NOMO-1 (cell line): ENCODE results near the gene CYB561.

Experiments used
- DNase-seq, 2 experiments: peaks; one replicate each; lab custom pipeline; 2025; ENCODE audit not compliant: unreplicated experiment in 2 of 2; lab: John Stamatoyannopoulos, UW

CYB561 gene

DNA sequence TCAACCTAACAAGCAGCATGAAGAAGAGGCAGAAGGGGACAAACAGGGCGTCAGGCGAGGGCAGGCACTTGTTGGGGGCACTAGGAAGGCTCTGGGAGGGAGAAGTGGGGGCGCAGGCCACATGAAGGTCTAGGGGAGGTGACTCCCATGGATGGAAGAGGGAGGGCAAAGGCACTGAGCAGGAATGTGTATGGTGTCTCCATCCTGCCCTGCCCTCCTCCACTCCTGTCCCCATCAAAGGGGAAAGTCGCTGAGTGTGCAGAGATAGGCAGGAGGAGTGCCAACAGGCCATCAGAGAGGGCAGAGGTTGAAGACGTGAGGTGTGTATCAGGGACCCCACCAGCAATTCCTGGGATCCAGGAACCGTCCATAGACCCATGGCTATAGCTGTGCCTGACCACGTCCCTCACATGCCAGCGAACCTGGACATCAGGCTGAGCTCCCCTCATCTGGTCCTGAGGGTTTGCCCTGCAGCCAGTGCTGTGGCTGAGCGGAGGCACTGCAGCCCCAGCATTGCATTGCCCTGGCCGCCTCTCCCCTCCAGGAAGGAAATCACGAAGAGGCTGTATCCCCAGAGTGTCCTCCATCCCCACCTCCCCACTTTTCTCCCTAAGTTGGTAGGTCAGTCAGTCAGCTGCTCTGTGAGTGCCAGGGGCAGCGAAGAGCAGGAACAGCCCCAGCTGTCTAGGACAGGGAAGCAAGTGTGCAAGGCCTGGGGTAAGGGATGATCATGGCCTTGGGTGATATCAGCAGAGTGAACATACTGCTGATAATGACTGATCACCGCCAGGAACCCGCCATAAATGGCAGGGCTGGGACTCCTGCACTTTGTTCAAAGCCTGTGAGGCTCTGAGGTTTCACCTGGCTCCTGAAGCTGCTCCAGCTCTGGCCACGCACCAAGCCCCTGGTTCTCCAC is 6.2 kb upstream of the CYB561 start:
- DNase-seq = no peak

DNA sequence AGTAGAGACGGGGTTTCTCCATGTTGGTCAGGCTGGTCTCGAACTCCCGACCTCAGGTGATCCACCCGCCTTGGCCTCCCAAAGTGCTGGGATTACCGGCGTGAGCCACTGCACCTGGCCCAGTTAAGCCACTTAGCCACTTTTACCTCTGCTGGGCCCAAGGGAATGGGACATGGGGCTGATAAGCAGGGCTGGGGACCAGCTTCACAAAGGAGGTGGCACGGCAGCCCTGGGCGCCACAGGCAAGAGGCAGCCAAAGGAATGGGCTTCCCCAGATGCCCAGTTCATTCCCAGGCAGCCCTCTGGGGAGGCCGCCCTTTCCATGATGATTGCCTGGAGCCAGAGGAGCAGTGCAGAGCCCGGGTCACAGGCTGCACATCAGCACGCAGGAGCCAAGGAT is 5.0 kb upstream of the CYB561 start:
- no peak for DNase-seq

DNA sequence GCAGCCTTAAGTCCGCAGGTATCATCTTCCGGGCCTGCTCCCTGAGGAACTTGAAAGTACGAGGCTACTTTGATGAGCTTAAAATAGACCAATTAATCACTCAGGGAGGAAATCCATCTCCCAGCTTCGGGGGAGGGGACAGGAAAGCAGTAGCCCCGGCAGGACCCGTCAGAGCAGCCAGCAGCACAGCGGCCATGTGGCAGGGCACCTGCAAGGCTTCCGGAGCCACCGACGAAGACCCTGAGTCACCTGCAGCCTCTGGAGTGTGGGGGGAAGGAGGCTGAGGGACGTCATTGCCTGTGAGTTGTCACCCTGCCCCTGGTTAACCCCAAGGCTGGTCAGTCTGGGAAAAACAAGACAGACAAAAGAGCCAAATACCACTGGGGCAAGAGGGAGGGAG is 4.4 kb upstream of the CYB561 start:
- DNase-seq = no peak

- no peak for DNase-seq
Observed at GRCh38 chr17:63448655-63449054, 2.5 kb upstream of the CYB561 start.

- no peak for DNase-seq
Observed at GRCh38 chr17:63447471-63448009, 1.4 kb upstream of the CYB561 start.

DNA sequence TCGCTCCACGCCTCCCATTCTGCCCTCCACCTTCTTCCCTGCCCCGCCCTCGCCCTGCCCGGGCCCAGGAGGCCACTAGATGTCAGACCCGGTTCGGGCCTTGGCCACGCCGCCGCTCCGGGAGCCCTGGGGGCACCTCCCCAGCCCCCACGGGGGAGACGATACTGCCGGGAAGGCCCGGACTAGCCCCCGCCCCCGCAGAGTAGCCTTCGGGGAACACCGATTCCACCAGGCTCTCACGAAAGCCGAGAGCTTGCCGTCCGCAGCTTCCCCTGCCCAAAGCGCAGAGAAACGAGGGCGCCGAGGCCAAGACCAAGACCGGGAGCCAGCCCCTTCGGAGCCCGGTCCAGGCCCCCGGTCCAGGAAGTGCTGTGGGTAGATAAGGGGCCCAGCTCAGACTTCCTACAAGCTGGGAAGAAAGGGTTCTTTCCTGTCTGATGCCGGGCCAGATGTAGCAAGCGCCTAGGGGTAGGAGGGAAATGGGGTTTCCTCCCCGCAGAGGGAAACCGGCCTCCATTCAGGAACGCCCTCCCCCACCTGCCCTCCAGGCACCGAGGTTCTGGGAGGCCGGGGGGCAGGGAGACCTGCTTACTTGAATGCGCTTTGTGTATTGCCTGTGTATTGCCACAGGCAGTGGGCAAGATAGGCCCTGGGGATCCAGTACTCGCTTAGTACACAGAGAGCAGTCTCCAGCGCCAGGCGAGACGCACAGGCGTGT is 806 bp upstream of the CYB561 start:
- peak; percentile 68 to 75 for DNase-seq

GRCh38 chr17:63445571-63445953 is 544 bp downstream of the CYB561 start:
- DNase-seq = no peak

GRCh38 chr17:63445065-63445464 is 1.0 kb downstream of the CYB561 start:
- DNase-seq = no peak

- no peak for DNase-seq
Observed at GRCh38 chr17:63444457-63444856, 1.6 kb downstream of the CYB561 start.

GRCh38 chr17:63443053-63443452 is 3.1 kb downstream of the CYB561 start:
- DNase-seq = no peak

DNA sequence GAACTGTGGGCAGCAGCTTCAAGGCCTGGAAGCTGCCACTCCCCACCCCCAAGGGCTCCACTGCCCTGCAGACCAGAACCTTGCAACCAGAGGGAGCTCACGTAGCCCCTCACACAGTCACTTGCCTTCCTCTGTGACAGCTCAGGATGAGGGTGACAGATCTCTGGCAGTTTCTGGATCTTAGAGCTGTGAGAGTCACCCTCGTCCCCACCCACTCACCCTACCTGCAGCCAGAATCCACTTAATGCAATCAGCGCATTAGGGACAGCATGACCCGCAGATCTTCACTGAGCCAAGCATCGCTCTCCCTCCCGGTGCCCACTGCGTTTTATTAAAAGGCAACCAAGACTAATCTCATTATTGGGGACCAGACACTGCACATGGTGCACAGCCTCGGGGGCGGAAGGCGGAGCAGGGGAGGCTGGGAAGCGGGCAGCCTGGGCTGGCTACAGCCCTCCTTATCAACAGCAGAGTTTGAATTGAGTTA is 3.5 kb downstream of the CYB561 start:
- DNase-seq = no peak

GRCh38 chr17:63442074-63442473 is 4.0 kb downstream of the CYB561 start:
- no peak for DNase-seq

GRCh38 chr17:63441654-63442053 is 4.5 kb downstream of the CYB561 start:
- DNase-seq = no peak

- DNase-seq = no peak
Observed at GRCh38 chr17:63440770-63441335, 5.3 kb downstream of the CYB561 start.

DNA sequence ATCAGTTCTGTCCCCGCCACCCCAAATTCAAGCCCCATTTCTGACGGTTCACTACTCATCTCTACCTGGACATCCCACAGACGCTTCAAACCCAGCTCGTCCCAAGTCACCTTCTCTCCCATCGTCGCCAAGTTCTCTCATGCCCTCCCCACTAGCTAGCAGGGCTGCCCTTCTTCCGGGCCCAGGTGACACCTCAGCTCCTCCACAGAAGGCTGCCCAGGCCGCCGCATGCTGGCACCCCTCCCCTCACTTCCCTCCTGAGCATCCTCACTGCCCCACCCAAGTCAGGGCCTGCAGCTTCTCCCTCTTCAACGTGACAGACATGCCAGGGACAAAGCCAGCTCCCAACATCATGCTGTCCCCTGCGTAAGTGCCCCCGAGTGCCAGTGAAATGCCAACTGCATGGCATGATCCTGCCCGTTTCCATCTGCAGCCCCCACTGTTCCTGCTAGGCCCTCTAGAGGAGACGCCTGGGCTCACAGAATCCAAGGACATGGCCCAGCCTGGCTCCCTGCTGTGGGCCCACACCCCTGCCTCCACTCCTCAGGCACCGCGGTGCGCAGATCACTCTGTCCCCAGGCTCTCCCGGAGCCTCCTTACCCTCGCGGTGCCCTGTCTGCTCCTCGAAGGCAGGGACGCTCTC is 5.9 kb downstream of the CYB561 start:
- no peak for DNase-seq

DNA sequence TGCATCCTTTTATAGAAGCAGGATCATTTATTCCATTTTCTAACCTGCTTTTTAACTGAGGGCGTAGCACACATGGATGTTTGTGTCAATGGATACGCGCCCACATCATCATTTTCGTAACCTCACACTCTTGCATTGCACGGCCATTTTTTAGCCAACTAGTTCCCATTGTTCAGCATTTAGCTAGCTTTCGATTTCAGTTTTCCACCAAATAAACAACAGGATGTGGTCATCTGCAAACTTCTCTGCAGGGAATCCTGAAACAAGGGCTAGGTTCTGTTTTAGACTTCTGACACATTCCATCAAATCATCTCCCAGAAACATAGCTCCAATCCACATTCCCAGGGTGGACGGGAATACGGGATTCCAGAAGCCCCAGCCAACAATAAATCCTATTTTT is 6.4 kb downstream of the CYB561 start:
- peak; percentile 22 to 58 for DNase-seq

- DNase-seq = no peak
Observed at GRCh38 chr17:63438092-63439051, 7.7 kb downstream of the CYB561 start.

DNA sequence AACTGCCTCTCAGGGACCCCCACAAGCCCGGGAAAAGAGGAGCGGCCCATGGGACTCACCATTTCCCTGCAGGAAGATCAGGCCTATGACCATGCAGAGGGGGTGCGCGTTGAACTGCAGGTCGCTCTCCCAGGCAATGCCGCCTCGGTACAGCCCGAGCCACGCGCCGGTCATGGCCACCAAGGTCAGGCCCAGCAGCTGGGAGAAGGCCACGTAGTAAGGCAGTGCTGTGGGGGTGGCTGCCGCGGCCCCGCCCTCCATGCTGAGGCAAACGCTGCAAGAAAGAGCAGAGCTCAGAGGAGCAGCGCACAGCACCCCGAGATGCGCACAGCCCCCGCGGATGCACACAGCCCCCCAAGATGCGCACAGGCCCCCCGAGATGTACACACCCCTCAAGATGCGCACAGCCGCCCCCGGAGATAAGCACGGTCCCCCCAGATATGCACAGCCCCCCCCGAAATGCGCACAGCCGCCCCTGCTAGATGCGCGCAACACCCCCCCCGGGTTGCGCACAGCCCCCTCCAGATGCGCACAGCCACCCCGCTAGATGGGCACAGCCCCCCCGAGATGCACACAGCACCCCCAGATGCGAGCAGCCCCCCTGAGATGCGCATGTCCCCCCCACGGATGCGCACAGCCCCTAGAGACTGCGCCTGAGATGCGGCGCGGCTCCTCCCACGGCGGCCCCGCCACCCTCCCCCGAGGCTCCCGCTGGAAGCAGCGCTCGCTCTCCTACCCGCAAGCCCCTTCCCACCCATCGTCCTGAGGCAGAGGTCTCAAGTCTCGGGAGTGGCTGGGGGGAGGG is 8.6 kb downstream of the CYB561 start:
- DNase-seq = no peak
